Stimulated activated CD4-positive, alpha-beta T cell treated with anti-CD3 and anti-CD28 coated beads, Interleukin-15, amount 100 ng/mL, for 48 hours (primary cell): ENCODE data around the gene PLXNC1.

Experiments
- DNase-seq, 2 donors: peaks; one replicate each; pipeline ENCODE4 v3.0.0-alpha.2; 2020; ENCODE audit warnings: low read depth in 2 of 2

Gene PLXNC1

GRCh38 chr12:94264736-94265485 is 116.5 kb downstream of the PLXNC1 start:
- DNase-seq, result no peak

GRCh38 chr12:94265539-94265938 is 117.2 kb downstream of the PLXNC1 start:
- no peak for DNase-seq

GRCh38 chr12:94265966-94266745 is 117.8 kb downstream of the PLXNC1 start:
- no peak for DNase-seq

- DNase-seq, result no peak
Observed at GRCh38 chr12:94266796-94267536, 118.6 kb downstream of the PLXNC1 start.

GRCh38 chr12:94267537-94267872 is 119.1 kb downstream of the PLXNC1 start:
- no peak for DNase-seq

GRCh38 chr12:94267921-94268471 is 119.6 kb downstream of the PLXNC1 start:
- no peak for DNase-seq

- no peak for DNase-seq
Observed at GRCh38 chr12:94269316-94269999, 121.1 kb downstream of the PLXNC1 start.

GRCh38 chr12:94271351-94271750 is 123.0 kb downstream of the PLXNC1 start:
- no peak for DNase-seq

- no peak for DNase-seq
Observed at GRCh38 chr12:94272280-94272679, 123.9 kb downstream of the PLXNC1 start.

- DNase-seq, result no peak
Observed at GRCh38 chr12:94273272-94273671, 124.9 kb downstream of the PLXNC1 start.

- no peak for DNase-seq
Observed at GRCh38 chr12:94276725-94277124, 128.3 kb downstream of the PLXNC1 start.

- DNase-seq, result no peak
Observed at GRCh38 chr12:94277426-94278000, 129.1 kb downstream of the PLXNC1 start.

GRCh38 chr12:94280063-94280462 is 131.7 kb downstream of the PLXNC1 start:
- no peak for DNase-seq

- DNase-seq, result no peak
Observed at GRCh38 chr12:94282675-94283074, 134.3 kb downstream of the PLXNC1 start.

- DNase-seq, result no peak
Observed at GRCh38 chr12:94284046-94284445, 135.7 kb downstream of the PLXNC1 start.

GRCh38 chr12:94284859-94285258 is 136.5 kb downstream of the PLXNC1 start:
- no peak for DNase-seq

- no peak for DNase-seq
Observed at GRCh38 chr12:94285943-94286582, 137.7 kb downstream of the PLXNC1 start.

GRCh38 chr12:94286583-94287244 is 138.3 kb downstream of the PLXNC1 start:
- no peak for DNase-seq

- no peak for DNase-seq
Observed at GRCh38 chr12:94287245-94287628, 138.9 kb downstream of the PLXNC1 start.
